ENCODE data around the gene SLC35F1.

DNA sequence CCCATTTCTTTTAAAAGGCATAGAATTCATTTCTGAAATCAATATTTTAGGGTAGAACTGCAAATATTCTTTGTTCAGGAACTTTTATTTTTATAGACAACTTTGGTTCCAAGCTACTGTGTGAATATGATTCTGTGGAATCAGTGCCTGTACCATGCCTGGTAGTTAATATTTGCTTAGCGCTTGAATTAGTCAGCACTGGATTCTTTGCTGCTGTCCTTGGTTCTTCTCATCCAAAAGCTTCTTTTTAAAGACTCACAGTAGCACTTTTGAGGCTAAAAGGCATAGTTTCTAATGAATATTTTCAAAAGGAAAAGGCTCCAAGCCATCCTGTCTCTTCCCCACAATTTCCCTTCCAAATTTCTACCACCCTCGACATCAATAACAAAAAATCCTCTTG, 109.5 kb downstream of the SLC35F1 start:
- no peak for TF ChIP-seq CTCF (IDR thresholded peaks at IDR 0.05; ENCODE audit: low read depth, low read length, missing input control)
- no peak for TF ChIP-seq MAX (IDR thresholded peaks at IDR 0.05)
- no peak for TF ChIP-seq EGR1 (IDR thresholded peaks at IDR 0.05; ENCODE audit: low read depth in 2 of 2)
- TF ChIP-seq GABPA (IDR thresholded peaks at IDR 0.05 in 1 of 2, conservative IDR thresholded peaks at IDR 0.05 in 1 of 2): no peak
- TF ChIP-seq SP1 (IDR thresholded peaks at IDR 0.05): no peak
- no peak for TF ChIP-seq HNF4G (IDR thresholded peaks at IDR 0.05)
- TF ChIP-seq YY1 (IDR thresholded peaks at IDR 0.05): no peak
- TF ChIP-seq TAF1 (conservative IDR thresholded peaks at IDR 0.05): no peak
- TF ChIP-seq, protein P1, sequence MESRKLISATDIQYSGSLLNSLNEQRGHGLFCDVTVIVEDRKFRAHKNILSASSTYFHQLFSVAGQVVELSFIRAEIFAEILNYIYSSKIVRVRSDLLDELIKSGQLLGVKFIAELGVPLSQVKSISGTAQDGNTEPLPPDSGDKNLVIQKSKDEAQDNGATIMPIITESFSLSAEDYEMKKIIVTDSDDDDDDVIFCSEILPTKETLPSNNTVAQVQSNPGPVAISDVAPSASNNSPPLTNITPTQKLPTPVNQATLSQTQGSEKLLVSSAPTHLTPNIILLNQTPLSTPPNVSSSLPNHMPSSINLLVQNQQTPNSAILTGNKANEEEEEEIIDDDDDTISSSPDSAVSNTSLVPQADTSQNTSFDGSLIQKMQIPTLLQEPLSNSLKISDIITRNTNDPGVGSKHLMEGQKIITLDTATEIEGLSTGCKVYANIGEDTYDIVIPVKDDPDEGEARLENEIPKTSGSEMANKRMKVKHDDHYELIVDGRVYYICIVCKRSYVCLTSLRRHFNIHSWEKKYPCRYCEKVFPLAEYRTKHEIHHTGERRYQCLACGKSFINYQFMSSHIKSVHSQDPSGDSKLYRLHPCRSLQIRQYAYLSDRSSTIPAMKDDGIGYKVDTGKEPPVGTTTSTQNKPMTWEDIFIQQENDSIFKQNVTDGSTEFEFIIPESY (IDR thresholded peaks at IDR 0.05): no peak

Measured in liver (tissue), 3 donors.